Kidney glomerular epithelial cell (primary cell): ENCODE data around the gene C1QTNF5.
A peak's percentile ranks its signal among the peaks of the same experiment; 100 is the strongest.
"Not testable (repeated sequence)": the region's sequence is repeated elsewhere in the genome, so short reads cannot be mapped to it uniquely, and the experiment has no call there.

Experiments used
- DNase-seq: peaks from one replicate; lab custom pipeline; 2025; lab: John Stamatoyannopoulos, UW

The C1QTNF5 gene, protein sequence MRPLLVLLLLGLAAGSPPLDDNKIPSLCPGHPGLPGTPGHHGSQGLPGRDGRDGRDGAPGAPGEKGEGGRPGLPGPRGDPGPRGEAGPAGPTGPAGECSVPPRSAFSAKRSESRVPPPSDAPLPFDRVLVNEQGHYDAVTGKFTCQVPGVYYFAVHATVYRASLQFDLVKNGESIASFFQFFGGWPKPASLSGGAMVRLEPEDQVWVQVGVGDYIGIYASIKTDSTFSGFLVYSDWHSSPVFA

DNA sequence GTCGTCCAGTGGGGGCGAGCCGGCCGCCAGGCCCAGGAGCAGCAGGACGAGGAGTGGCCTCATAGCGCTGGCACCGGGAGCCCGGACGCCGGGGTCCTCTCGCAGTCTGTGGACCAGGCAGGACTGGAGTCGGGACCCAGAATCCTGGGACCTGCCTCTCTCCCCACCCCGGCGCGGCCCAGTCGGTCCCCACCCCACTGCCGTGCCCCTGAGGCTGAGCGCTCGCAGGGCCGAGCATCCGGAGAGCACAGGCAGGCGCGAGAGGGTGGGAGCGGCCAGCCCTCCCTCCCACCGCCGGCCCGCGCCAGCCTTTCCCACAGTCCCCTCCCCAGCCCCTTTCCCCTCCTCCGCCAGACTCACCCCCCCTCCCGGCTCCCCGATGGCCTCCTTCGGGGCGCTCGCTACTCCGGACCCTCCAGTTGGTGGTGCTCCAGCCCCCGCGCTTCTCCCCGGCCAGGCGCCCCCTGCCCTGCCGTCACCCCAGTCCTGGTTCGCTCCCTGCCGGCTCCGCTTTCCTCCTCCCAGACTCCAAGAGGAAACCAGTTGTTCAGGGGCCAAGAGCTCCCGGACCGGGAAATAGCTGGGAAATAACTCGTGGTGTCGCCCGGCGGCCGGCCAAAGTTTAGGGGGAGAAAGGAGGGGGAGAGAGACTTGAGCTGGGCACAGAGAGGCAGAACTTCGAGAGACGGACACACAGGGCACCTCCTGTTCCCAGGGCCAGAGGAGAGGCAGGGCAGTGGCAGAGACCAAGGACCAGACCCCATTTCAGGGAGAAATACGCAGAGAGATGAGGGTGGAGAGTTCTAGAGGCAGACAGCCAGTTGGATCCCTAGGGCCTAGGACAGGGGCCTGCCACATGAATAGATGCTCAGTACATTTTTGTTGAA lies at the start of gene C1QTNF5:
Gene C1QTNF5, minus strand, starts transcription at position 549 of the 887 bp plus-strand sequence. Its CDS starts 486 bp downstream, at position 63.
- DNase-seq, result no peak

DNA sequence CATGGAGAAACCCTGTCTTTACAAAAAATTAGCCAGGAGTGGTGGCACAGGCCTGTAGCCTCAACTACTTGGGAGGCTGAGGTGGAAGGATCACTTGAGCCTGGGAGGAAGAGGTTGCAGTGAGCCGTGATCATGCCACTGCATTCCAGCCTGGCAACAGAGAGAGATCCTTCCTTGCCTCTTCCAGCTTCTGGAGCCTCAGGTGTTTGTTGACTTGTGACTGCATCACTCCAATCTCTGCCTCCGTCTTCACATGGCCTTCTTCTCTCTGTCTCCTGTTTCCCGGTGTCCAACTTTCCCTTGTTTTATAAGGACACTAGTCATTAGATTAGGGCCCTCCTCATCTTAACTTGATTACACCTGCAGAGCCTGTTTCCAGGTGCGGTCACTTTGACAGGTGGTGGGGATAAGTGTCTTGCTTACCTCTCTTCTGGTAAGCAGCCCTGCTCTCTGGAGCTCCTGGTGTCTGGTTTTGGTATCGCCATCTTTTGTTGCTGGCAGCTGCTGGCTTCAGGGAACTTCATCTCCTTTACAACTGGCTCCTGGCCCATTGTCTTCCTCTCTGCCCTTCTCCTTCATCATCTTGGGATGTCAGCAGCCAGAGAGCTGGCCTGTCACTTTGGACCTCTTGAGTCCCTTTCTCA lies 49.0 kb upstream of the C1QTNF5 start:
- DNase-seq, result no peak

DNA sequence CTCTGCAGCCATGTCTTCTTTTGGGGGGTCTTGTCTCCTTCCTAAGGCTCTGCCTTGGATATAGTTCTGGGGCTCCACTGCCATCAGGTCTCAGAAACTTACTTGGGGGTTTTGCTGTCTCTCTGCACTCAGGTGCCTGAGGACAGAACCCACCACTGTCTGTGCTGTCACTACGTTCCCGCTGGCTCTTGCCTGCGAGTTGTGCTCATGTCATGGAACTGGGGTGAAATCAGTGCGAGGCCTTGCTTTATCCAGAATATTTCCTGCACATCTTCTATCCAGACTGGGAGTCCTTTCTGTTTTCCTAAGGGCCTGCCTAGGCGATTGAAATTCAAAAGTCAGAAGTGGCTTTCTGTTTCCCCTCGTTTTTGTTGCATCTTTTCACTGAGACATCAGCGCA lies 47.4 kb upstream of the C1QTNF5 start:
- no peak for DNase-seq

DNA sequence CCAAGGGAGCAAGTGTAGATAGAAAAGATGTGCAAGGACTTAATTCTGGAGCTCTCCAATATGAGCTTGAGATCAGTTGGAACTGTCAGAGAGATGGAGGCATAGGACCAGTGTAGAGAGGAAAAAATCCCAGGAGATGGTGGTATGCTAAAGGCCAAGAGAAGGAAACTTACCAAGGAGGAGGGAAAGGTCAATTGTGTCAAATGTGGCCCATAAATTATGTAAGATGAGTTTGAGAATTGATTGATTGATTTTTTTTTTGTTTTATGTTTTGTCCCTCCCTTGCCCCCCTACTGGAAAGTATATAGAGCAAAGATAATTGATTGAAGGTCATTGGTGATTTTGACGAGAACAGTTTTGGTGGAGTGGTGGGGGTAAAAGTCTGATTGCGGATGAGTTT lies 43.6 kb upstream of the C1QTNF5 start:
- DNase-seq, result no peak

DNA sequence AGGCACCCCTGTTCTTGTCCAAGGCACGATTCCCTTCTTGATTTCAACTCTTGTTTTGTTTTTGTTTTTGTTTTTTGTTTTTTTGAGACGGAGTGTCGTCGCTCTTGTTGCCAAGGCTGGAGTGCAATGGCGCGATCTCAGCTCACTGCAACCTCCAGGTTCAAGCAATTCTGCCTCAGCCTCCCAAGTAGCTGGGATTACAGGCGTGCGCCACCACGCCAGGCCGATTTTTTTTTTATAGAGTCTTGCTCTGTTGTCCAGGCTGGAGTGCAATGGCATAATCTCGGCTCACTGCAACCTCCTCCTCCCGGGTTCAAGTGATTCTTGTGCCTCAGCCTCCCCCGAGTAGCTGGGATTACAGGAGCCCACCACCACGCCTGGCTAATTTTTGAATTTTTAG lies 41.8 kb upstream of the C1QTNF5 start:
- DNase-seq, result not testable (repeated sequence)

DNA sequence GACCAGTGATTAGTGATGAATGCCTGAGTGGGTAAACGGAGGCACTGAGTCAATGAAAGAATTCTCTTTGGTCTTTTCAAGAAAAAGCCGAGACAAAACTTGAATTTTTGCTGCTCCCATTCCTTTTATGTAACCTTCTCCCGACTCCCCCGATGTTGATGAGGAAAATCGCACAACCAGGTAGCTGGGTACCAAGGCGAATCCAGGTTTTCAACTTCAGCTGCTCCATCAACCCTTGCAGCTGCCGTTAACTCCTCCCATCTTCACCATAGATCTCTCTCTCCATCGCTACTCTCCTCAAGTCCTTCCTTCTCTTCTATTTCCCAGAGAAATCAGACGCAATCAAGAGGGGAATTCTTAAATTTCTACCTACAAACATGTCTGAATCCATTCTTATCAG lies 41.4 kb upstream of the C1QTNF5 start:
- DNase-seq, result no peak

DNA sequence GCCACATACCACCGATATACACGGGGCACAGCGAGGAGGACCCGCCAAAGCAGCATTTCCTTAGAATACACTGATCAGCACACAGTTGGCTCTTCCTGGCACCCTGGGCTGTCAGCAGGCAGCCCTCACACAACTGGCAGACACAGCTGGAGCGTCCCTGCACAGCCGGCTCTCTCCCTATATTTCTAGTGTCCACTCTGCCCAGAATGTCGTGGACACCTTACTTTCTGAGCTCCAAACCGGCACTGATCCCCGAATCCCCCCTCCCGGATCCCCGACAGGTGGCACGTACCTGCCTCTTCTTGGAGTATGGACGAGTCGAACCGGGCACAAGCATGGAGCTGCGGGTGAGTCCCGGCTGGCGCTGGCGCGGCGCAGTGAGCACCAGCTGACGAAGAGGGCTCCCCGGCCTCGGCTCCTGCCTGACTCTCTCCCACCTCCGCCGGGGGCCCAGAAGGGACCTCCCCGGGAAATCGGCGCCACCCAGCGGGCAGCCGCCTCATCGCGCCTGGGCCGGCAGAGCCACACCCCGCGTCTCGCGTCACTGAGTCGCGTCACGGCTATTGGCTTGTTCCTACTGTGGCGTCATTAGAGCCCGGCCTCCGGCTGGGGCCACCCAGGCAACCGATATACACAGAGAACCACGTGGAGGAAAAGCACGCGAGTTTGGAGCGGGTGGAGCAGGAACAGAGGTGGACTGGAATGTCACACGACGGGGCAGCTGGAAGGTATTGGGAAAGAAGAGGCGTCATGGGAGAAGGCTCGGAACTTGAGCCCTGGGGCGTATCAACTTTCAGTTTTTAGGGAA lies 40.7 kb upstream of the C1QTNF5 start, which contains the start of gene USP2:
Gene USP2, minus strand, starts transcription at position 510 of the 808 bp plus-strand sequence. CDS start 8,210 bp downstream, outside the sequence.
- peak; percentile 94 for DNase-seq

DNA sequence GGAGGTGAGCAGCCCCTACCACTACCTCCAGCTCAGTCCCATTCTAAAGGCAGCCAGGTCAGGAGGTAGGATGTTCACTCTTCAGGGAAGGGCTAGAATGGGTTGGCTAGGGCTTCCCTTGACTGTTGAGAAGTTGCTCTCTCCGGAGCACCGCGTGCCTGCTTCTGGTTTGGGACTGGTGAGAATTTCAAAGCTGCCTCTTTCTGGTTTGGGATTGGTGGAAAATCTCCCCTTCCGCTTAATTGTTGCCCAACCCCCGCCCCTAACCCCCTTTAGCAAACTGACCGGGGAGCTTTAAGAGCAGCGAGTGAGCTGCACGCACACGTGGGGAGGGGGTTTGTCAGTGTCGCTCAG lies 40.1 kb upstream of the C1QTNF5 start:
- no peak for DNase-seq

DNA sequence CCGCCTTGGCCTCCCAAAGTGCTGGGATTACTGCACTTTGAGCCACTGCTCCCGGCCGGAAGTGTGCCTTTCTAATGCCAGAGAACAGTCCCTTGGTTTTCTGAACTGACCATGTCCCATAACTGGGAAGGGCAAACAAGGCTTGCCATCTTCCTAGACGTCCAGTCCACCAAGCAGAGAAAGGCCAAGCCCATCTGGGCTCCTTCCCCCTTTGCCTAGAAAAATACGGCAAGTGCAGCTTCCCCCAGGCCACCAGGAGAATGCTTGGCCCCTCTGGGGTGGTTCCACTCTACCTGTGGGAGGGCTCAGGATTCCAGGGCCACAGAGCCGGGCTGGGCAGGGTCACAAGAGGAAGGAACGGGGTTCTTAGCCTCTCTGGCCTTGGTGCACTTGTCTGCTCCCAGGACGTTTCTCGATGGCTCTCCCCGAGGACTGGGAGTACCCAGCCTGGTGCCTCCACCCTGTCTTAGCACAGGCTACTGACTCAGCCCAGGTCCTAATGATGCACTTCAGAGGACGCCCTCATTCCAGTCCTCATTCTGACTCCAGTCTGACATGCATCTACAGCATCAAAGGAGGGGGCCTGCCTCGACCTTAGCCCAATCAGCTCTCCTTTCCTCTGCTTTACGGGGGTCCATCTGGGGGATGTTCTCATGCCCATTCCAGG lies 39.6 kb upstream of the C1QTNF5 start:
- no peak for DNase-seq

DNA sequence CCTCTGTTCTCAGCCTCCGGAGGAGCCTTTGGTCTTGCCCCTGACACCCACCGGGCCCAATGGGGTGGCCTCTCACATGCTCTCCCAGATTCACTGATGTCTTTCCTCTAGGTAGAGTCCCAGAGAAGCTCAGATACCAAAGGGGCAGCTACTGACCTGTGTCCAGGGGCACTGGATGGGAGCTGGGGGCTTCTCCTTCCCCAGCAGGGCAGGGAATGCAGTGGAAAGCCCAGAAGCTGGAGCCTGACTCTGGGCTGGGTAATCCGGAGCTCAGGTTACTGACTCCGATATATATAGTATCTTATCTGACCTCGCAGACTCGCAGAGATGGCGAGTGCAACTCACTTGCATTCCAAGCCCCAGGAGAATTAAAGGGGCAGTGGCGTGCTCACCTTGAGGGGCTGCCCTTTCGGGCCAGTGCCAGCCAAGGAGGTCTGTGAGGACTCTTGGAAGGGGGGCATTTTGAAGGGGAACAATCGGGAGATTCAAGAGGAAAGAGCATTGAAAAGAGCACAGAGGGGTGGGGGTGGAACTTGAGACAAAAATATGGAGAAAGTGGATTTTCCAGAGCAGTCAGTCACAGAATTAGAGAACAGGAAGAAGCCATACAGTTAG lies 38.3 kb upstream of the C1QTNF5 start:
- DNase-seq, result no peak

DNA sequence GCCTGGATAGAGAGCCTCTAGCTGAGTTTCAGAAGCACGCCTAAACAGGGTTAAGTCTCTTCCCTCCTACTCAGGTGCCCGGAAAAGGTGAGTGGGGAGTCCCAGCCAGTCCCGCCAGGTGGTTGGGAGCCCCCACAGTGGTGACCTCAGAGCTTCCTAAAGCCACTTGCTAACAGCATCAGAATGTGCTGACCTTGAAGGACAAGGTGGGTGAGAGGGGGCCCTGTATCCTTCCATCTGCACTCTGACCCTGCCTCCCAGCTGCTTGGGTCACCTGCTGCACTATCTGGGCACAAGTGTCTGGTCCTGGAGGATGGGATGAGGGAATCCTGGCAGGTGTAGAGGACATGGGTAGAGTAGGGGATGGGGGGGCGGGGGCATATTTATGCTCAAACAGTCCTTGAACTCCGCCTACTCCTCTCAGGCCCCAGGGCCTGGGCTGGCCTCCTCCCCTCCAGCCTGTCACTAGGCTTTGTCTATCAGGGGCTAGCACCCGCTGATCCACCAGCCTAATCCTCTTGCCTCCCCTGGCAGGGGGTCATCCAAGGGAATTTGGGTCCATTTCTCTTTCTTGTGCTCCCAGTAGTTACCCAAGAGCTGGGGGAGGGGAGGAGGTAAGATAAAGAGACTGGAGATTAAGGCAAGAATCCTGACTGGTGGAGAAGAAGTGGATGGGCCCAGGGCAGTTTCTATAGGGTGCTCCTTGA lies 37.4 kb upstream of the C1QTNF5 start:
- DNase-seq, result no peak

DNA sequence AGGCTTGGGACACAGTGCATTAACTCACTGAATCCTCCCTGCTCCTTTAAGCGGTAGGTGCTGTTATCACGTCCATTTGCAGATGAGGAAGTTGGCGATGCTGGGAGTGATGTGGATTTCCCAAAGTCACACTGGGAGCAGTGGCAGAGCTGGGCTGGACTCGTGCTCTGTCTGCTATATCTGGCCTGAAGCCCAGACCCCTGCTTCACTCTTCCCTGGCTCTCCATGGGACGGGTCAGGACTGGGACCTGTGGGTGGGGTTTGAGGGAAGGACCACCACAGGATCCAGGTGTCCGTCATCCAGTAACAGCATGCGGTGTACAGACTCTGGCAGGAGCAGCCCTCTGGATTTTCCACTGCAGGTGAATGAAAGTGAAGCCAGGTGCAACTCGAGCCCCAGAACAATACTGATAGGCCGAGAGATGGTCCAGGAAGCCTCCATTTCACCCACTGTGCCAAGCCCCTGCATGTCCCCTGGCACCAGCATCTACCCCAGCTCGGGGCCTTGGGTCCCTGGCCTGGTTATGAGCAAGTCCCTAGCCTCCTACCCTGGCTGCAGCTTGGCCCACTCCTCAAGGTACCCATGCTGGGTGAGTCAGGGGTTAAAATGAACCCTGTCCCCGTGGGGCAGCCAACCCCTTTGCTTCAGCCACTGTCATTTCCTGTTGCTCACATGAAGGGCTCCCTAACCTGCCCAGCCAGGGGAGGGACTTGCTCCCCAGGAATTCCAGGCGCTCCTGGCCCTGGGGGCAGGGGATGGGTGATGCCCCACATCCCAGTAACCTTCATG lies 36.6 kb upstream of the C1QTNF5 start:
- no peak for DNase-seq

DNA sequence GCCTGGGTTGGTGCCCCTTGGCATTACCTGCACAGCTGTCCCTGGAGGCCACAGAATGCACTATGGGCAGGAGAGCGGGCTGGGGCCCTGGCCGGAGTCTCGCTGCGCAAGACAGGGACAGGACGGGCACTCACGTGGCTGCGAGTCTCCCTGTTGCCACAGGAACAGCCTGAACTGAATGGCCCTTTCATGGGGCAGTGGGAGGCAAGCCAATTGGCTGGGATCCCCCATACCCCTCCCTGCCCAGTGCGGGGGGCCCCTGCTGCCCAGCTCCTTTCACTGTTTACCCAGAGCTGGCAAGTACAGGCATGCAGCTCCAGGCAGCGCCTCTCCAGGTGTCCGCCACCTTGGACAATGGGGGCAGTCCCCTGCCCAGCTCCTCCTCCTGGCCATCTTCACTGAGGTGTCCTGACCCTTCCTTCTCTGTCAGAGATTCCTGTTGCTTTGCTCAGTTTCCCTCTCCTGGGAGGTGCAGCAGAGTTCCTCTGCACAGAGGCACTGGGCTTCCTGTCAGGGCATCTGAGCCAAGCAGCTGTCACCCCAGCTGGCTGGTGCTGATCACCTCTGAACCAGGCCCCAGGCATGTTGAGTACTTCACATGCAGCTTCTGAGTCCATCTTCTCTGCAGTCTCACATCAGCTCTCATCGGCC lies 35.6 kb upstream of the C1QTNF5 start:
- DNase-seq, result no peak

DNA sequence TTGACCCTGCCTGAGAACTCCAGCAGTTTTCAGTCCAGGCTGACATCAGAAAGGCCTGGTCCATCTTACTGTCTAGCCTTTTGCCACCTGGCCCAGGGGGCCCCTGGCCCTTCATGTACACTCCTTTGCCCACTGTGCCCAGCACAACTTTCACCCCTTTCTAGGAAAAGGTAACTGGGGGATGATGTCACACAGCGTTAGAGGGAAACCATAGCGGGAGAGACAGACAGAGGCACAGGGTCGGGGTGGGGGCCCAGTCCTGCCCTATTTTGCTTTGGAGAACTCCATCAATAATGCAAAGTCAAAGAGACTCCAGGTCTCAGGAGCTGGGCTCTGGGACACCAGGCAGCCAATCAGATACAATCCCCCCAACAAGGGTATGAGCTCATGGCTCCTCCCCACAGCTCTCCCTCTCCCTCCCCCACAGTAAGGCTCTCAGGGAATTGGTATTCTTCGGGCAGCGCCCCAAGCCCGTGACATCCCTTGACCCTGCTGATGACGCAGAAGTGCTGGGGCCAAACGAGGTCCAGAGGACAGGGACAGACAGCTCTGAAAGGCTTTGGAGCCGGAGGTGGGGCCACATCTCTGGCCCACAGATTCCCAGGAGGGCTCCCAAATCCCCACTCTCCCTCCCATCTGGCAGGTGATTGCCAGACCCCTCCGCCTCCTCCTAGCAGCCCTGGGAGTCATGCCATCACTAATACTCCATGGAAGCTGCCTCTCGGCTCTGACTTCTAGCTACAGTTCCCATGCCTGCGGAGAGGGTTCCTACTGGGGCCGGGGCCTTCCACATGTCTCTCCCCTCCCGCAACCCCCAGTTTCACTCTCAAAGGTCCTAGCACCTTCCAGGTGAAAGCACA lies 34.9 kb upstream of the C1QTNF5 start:
- no peak for DNase-seq

DNA sequence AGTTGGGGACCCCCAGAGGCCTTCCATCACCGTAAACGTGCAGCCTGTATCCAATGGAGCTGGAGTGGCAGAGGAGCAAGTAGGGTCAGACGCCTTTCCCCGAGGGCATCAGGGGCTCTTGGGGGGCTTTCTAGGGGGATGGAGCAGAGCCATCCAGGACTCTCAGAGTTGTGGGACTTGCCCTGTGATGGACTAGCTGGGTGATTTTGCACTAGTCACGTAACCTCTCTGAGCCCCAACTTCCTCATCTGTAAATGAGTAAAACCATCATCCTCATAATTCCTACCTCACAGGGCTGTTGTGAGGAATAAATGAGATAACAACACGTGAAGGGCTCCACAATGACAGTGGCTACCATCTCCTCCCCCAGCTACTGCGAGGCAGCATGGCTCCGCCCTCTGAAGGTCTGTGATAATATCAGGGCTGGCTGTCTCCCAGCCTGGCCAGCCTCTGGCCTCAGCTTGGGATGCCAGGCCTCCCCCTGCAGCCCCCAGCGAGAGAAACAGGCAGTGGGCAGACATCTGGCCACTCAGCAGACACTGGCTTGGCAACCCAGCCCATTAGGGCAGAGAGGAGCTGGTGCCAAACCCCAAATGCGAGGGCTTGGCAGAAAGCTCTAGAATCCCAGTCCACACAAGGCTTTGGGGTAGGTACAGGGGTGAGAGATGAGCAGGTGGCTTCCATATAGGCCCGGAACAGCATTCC lies 34.1 kb upstream of the C1QTNF5 start:
- DNase-seq, result no peak

DNA sequence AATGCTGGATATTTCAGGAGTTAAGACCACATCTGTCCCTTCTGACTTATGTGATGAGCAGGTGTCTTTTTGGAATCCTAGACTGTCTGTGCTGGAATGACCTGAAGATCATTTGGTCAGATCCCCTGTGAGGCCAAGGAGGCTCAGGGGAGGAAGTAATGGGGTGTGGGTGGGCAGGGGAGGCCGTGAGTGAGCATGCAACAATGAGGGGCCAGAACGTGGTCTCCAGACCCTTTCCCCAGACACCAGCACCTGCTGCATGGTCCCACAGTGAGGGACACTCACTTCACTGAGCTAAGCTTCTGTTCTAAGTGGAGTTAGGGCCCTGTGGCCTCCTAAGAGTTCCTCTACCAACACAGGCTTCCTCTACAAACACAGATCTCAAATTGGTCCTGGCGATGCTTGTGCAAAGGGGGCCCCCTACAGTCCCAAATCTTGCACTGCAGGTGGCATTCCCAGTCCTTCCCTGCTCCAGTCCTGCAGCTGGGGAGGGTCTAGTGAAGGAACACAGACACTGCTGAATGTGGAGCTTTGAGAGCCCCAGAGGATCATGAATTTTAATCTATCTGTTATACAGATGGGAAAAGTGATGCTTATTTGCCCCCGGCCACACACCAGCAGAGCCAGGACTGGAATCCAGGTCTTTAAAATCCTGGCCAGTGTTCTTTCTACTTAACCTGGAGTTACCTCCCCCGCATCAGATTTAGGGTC lies 33.4 kb upstream of the C1QTNF5 start:
- DNase-seq, result peak; percentile 66
